ENCODE results near the gene KCNF1.

DNA sequence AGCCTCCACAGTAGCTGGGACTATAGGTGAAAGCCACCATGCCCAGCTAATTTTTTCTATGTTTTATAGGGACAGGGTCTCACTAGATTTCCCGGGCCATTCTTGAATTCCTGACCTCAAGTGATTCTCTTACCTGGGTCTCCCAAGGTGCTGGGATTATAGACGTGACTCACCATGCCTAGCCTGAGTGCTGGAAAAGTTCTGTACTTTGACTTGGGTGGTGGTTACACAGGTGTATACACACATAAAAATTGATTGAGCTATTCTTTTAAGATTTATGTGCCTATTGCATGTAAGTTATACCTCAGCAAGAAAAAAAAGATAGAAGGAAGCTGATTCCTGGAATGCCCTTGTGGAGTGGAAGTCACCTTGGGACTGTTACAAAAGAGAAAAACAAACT lies 34.8 kb upstream of the KCNF1 start:
- TF ChIP-seq, protein P1, sequence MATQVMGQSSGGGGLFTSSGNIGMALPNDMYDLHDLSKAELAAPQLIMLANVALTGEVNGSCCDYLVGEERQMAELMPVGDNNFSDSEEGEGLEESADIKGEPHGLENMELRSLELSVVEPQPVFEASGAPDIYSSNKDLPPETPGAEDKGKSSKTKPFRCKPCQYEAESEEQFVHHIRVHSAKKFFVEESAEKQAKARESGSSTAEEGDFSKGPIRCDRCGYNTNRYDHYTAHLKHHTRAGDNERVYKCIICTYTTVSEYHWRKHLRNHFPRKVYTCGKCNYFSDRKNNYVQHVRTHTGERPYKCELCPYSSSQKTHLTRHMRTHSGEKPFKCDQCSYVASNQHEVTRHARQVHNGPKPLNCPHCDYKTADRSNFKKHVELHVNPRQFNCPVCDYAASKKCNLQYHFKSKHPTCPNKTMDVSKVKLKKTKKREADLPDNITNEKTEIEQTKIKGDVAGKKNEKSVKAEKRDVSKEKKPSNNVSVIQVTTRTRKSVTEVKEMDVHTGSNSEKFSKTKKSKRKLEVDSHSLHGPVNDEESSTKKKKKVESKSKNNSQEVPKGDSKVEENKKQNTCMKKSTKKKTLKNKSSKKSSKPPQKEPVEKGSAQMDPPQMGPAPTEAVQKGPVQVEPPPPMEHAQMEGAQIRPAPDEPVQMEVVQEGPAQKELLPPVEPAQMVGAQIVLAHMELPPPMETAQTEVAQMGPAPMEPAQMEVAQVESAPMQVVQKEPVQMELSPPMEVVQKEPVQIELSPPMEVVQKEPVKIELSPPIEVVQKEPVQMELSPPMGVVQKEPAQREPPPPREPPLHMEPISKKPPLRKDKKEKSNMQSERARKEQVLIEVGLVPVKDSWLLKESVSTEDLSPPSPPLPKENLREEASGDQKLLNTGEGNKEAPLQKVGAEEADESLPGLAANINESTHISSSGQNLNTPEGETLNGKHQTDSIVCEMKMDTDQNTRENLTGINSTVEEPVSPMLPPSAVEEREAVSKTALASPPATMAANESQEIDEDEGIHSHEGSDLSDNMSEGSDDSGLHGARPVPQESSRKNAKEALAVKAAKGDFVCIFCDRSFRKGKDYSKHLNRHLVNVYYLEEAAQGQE (IDR thresholded peaks at IDR 0.05; ENCODE audit: insufficient read depth in 1 of 2, low read depth in 2 of 2, low read length in 2 of 2) = no peak
- TF ChIP-seq POLR2AphosphoS5 (IDR thresholded peaks at IDR 0.05; ENCODE audit: low read depth, low read length) (no peak), TAF1 (IDR thresholded peaks at IDR 0.05; ENCODE audit: borderline replicate concordance, insufficient read depth, low read length) (no peak)
